NCI-H1436 (cell line): ENCODE measurements around the gene AGAP1.
A peak's percentile ranks its signal among the peaks of the same experiment; 100 is the strongest.

ENCODE experiments used
- DNase-seq: peaks from one replicate; lab custom pipeline; 2025; lab: John Stamatoyannopoulos, UW

Gene AGAP1

DNA sequence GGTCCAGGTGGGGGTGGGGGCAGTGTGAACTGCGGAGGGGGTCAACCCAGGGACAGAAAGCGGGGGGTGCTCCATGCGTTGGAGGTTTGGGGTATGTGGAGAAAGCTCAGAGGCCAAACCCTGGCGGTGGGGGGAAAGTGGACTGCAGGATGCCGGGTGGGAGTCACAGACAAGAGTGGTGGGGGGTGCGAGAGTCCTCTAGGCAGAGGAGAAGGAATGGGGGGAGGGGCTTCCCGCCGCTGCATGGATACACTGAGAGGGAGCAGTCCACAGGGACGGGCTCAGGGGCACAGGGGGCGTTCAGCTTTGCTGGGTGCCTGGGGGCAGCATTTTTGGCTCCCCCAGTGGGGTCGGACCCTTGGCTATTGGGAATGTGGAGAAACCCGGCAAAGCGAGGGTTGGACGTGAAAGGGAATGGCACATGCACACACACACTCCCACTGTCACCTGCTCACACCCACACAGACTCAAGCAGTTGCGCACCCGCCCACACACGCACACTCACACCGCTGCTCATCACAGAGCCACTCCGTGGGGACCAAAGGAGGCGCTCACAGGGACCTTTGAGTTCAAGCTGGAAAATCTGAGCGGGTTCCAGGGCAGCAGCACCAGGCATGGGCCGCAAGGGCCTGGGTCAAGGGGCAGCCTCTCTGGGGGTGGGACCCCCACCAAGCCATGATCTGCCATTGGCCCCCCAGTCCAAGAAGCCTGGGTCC lies 666.7 kb downstream of the AGAP1 start:
- no peak for DNase-seq

DNA sequence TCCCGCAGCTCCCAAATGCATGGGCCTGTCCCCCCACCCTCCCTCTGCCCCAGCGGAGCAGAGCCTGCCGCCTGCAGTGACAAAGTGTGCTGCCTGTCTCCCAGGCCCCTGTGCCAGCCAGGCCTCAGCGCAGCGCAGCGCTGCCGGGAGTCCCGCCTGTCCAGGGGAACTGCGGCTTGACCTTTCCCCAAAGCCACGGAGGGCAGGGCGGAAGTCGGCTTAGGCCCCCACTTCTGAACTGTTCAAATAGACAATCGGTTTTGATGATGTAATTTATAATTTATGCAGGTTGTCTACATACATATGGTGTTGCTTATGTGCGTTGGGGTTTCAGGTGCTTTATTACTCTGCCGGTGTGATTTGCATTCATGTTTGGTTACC lies 667.2 kb downstream of the AGAP1 start:
- no peak for DNase-seq

DNA sequence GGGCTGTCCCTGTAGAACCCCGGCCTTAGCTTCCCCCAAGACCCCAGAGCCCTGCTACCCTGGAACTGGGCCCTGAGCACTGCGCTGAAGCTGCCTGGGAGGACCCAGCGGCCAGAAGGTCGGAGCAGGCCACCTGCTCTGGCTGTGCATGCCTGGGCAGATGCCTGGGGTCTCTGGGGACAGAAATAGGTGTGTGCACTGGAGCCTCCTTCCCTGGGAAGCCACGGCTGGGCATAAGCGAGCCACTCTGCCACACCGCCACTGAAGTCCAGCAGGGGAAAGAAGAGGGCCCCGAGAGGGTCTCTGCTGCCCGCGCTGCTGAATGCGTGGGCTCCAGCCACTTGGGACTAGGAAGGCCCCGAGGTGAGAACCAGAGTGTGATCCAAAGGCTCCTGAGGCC lies 667.7 kb downstream of the AGAP1 start:
- DNase-seq: no peak

DNA sequence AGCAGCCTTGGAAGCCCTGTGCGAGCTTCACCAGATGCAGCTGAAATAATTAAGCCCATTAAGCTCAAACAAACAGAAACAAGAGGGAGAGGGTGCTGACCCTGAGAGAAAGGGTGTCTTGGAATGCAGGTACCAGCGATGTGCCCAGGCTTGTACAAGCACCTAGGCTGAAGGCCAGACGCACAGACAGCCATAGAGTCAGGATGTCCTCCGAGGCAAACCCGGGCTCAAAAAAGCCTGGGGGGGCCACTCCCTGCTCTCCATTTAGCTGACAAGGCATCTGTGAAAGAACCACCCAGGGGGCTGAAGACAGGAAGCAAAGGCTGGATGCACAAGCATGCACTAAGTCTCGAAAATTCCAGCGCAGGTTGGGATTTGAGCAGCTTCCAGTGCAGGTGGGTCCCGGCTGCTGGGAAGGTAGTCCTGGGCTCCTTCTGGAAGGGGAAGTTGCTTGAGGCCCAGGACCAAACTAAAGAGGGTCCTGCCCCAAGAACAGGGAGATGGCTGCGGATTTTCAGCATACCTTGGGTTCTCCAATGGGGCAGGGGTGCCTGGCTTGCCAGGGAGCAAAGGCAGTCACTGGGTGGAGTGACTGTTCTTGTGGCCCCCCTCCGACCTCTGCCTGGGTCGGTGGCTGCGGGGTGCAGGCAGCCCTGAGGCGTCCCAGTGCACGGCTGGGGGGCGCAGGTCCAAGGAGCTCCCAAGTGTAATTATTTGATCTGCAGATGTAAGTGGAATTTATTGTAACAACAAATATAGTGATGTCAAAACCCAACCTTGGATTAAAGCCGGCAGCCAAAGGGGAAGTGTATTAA lies 668.4 kb downstream of the AGAP1 start:
- DNase-seq: no peak

DNA sequence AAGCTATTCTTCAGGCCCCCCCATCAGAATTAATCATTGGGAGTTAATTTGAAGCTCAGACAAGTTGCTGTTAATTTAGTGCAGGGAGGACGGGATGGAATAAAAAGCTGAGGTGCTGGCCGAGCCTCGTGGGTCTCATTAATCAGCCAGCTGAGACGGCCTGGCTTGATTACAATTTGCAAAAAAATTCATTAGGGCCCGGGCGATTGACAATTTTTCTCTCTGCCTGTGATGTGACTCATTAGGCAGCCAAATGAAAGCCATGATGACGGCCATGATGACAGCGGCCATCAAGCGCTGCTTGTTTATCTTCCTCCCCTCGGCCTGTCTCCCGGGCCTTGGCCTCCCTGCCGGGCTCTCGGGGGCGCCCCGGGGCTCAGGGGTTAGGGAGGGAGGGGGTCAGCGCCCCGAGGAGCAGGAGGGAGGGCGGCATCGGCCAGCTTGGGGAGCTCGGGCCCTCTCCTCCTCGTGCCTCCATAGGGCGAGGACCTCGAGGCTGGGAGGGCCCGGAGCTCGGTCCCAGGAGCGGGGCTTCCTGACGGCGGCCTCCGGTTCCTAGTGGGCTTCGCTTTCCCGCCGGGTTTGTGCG lies 669.1 kb downstream of the AGAP1 start:
- no peak for DNase-seq

DNA sequence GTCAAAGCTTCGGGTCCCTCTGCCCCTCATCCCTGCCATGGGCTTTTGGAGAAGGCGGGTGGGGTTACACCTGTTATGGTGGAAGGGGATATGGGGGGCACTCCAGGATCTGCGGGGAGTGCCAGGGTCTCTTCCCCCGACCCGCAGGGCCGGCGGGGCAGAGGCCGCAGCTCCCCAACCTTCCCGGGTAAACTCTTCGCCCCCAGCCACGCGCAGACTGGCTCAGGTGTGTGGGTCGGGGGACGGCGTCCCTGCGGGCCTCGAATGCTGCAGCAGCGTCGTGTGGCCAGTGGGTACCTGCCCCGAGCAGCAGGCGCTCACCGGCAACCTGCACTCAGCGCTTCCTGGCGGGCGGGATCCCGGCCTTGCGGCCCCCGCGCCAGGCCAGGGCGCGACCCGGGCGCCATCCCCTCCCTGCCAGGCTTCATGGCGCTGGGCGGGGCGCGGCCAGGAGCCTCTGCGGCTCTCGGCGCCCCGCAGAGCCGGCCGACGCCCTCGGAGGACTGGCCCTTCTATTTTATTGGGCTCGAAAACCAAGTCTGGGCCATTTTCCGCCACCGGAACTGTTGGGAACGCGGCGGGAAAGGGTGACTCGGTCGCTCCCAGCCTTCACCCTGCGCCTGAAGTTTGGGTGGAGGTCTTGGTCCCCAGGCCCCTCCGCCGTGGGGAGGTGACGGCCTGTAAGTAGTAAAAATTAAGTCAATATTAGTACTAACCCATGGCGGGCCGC lies 669.8 kb downstream of the AGAP1 start:
- no peak for DNase-seq

DNA sequence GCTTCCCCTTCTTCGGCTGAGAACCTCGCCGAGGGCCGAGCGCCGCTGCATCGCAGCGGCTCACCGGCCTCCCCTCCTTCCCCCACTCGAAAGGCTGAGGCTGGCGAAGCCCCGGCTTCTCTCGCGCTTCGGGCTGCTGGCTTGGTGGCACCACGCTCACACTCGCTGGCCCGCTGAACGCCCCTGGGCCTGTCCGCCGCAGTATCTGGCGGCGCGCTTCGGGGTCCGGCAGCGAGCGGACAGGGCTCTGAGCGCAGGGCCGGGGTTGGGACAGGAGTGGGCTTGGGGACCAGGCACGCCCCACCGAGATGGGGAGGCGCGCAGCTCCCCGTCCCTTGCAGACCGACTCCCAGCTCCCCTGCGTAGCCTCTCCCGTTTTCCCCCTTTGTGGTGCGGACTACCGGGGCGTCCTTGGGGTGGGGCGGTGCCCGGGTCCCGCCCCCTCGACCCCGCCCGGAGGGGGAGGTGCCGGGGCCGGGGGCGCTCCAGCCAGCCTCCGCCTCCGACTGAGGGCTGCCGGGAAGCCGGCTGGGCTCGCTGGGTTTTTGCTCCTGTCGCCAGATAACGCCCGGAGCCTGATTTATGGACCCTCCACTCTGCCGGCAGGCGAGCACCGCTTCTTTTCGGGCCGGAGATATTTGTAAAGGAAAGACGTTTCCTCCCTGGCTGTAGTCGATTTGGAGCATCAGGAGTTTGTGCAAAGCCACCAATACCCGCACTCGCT lies 670.5 kb downstream of the AGAP1 start:
- no peak for DNase-seq

DNA sequence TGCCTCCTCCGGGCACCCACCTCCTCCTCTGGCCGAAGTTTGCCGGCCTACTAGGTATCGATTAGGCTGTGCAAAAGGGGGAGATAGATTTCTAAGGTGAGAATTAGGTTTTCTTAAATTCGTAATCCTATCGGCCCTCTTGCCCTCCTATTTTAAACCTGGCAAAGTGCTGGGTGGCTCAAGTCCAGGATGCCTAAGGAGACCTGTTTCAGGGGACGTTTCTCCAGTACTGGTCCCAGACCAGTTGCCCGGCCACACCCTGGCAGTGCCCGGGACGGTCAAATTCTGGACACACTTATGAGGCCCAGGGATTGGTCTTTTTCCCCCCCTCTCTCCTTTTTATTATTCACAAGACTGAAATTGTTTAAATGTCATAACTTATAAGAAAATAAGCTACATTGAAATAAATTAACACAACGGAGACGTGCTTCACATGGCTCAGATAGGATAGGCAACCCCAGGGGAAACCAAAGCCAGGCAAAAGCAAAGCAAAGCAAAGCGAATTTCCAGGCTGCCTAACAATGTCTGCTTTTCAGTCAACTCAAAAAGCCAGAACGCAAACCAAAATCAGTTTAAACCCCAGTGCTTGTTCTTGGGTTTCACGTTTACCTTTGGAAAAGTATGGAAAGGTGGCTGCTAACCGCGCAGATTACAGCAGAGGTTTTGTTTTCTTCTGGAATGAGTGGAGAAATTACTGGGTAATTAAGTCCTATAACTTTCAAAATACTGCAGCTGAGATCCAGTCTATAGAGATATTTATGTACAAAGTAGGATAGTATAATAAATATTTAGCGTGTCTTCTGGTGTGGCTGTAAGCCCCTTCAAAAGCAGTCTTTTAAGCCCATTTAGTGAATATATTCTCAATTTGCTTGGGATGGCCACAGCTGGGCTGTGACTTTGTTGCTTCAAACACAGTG lies 671.3 kb downstream of the AGAP1 start:
- DNase-seq: no peak

DNA sequence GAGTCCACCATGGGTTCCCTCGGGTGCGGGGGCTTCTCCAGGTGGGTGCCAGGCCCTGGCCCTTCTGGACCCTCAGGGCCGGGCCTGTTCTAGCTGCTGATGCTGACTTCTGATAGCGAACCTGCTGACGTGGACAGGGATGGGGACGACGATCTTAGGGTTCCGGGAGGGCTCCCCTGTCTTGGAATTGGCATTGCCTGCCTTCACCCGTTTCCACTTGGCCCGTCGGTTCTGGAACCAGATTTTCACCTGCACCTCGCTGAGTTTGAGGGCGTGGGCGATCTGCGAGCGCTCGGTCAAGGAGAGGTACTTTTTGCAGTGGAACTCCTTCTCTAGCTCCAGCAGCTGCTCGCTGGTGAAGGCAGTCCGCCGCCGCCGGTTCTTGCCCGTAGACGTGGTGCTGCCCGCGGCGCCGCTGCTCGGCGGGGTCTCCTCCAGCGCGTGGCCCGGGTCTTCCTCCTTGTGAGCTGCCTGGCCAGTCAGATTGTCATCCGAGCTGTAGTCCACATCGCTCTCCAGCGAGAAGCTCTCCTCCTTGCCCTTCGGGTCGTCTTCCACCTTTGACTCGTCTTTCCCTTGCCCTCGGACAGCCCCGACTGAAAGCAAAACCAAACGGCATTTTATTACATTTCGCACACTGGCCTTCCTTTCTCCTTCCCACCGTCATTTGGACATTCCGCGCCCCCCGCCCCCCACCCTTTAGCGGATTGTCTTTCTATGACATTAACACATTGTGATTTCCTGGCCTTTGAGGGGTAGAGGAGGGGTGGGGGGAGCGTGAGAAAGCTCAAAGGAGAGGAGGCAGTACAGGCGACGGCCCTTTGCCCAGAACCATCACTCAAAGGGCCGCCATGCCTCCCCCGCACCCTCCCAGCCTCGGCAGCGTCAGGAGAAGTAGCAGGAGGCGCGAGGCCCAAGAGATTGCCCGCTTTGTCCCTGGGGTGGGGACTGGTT lies 672.3 kb downstream of the AGAP1 start:
- DNase-seq: no peak

DNA sequence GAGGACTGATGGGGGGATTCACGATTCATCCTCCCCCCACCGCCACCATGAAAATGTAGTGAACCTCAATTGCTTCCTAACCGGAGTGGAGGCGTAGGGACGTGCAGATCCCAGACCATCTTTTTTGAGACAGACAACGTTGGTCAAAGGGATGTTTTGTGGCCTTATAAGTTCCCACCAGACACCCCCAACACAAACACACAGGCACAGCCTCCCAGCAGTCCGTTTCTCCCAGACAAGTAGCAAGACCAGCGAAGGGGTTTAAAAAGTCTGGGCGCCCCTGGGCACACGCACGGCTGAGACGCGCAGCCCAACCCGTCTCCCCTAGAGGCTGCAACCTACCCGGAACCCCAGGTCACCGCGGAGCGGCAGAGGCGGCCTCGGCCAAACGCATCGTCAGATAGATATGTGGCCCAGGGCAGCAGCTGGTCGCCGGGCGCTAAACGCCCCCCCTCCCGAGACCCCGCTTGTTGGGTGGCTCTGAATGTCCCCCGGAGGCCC lies 673.0 kb downstream of the AGAP1 start:
- DNase-seq: no peak

DNA sequence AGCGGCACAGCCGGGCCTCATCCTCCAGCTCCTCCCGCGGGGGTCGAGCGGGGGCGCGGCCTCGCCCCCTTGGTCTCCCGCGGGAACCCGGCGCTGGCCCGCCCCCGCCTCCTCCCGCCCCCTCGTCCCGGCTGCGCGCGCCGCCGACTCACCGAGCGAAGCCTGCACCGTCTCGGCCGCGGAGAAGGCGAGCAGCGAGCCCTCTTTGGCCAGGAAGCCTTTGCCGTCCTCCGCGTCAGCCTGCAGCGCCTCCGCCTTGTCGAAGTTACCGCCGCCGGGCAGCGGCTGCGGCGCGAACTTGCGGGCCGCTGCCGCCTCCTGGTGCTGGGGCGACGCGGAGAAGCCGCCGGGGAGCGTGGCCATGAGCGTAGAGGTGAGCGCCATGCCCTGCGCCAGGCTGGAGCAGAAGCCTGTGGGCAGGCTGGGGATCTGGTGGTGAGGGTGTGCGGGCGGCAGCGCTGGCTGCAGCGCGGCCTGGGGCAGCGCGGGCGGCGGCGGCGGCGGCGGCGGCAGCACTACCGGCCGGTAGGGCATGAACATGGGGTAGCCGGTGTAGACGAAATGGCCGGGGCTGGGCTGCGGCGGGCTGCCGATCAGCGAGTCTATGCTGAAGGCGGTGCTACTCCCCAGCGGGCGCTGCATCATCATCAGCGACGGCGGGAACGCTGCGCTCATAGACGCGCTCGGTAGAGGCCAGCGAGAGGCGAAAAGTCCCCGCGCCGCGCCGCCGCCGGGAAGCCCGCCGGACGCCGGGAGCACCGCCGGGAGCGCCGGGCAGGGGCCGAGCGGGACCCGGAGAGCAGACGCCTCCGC lies 673.7 kb downstream of the AGAP1 start:
- DNase-seq: no peak

DNA sequence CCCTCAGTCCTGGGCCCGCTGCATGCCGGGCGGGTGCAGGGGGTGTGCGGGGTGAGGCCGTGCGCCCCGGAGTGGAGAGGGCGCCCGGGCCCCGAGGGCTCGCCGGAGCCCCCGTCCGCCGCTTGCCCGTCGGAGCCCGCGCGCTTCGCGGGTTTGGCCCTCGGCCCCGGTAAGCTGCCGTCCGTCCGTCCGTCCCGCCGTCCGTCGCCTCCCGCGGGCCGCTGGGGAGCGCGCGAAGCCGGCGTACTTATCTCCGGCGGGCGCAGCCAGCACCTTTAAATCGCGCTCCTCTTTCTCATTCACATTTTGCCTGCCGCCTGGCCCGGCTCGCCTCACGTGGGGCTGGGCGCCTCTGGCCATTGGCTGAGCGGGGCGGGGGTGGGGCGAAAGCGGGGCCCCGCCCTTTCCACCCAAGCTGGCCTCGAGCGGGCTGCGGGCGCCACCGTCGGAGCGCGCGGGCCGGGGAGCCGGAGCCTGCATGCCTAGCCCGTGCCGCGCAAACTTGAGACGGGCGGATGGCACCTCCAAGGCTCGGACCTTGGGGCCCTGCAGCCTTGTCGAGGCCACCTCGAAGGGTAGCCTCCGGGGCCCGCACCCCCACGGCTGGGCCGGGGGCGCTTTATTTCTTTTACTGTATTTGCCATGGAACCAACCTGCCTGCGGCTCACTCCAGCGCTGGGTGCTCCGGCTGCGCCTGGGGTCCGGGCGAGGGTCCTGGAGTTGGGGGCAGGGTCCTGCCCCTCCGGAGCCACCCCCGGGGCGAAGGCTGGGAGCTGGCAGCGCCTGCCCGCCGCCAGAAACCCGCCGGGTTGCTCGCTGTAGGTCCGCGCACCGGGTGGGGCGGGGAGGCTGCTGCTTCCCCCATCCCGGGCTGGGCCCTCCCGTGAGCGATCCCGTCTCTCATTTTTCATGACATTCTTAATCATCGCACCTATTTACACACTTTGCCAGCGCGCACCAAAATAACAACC lies 674.6 kb downstream of the AGAP1 start, which contains the start of gene GBX2:
TSS of gene GBX2 (minus strand) at position 277 of the 971 bp plus-strand sequence. CDS start 415 bp downstream, outside the sequence.
- DNase-seq: peak; percentile 78

DNA sequence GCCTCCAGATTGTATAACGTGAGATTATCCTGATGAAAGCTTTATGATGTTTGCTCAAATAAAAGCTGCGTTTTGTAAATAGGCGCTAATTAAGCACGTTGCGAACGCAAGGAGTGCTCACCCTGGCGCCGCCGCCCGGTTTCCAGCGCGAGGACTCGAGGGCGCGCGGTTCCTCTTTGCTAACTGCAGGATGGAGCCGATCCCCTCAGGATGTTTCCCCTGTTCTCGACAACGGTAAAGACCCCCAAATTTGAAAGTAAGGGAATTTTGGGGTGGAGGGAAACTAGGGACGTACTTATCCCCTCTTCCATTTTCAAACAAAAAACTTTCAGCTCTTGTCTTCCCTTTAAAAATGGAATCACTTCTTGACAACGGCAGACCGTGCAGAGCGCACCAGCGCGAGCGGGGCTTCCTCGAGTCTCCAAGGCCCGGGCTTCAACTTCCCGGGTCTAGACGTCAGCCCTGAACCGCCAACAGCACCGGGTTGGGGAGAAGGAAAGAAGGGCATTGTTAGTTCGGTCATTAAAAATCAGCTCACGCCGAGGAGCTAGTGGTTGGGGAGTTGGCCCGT lies 675.4 kb downstream of the AGAP1 start:
- peak; percentile 53 for DNase-seq

DNA sequence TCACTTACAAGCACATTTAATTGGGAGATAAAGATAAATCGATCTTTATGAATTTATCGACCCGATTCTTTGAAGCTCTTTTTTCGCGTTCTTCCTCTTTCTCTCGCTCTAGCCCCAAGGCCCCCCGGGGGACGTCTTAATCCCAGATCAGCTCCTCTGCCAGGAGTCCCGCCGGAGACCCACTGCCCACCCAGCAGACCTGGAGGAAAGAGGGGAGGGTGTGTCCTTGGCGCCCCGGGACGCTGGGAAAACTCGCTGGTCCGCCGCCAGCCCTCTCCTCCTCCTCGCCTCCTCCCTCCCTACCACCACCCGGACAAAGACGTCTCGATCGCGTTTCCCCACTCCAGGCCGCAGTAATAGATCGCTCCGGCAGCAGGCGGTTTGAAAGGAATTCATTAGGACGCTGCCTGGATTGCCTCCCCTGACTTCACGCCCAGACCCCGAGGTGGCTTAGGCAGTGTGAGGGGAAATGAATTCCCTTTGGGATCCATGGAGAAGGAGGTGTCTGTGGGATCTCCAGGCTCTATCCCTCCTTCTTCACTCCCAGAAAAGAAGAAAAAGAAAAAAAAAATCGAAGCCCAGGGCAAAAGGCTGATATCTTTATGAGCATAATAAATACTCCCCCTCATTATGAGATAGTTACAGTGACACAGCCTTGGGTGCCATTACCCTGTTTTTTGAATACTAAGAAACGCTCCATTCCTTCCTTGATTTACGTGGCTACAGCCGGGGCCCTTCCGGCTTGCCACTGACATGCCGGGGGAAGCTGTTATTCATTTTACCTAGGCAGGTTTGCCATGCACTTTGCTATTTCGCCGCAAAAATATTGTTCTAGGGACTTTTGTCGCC lies 676.1 kb downstream of the AGAP1 start:
- no peak for DNase-seq

DNA sequence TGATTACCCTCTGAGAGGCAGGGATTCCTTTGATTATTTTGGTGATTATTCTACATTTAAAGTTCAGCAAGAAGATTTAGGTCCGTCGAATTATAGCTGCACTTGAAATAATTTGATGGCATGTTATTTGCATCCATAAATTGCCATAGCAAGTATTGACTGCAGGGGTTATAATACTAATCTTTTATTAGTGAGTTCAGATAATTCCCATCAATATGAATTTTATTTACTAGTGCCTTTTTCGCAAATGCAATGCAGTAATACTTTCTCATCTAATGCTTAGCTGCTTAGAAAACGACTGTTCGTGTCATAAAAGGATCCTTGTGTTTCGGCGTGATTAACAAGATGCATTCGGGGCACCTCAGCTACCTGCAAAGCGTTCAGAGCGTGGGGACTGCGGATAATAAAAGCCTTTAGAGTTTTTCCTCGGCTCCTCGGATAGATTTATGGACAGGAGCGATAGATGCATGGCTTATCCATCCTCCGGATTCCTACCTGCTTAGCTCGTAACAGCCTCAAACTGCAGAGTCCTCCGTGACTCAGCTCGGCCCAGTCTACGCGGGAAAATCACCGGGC lies 676.8 kb downstream of the AGAP1 start:
- DNase-seq: no peak
